Sigmoid colon (tissue), 7 donors: ENCODE data around the gene KRTAP4-7. TPM values are rescaled to one million over a fixed set of nuclear protein-coding genes. Genes with fewer than 3 reads are reported as not detected.

Experiments
- DNase-seq: peaks from one replicate; pipeline ENCODE4 v3.0.0-alpha.2; 2019
- H3K27ac ChIP-seq, 4 donors: fragments of 200-600 bp; sonication (generic); one replicate each; pipeline ENCODE4 v1.5.1; 2016 to 2019; ENCODE audit warnings: mild to moderate bottlenecking in 1 of 4
- H3K27me3 ChIP-seq, 3 donors: fragments of 200-600 bp; sonication (generic); one replicate each; pipeline ENCODE4 v1.5.1; 2019; ENCODE audit warnings: mild to moderate bottlenecking in 1 of 3
- H3K36me3 ChIP-seq, 4 donors: fragments of 200-600 bp; sonication (generic); one replicate each; pipeline ENCODE4 v1.5.1; 2016 to 2019
- H3K4me1 ChIP-seq, 4 donors: fragments of 200-600 bp; sonication (generic); one replicate each; pipeline ENCODE4 v1.5.1; 2017 to 2019
- H3K4me3 ChIP-seq, 4 donors: fragments of 200-600 bp; sonication (generic); one replicate each; pipeline ENCODE4 v1.5.1; 2017 to 2019; ENCODE audit warnings: mild to moderate bottlenecking in 2 of 4, moderate library complexity in 1 of 4
- H3K9me3 ChIP-seq, 4 donors: fragments of 200-600 bp in 3 of 4; sonication (generic) in 3 of 4; one replicate each; pipeline versions ENCODE4 v1.5.1 to v1.6.1; 2013 to 2019
- EP300 ChIP-seq, 4 donors: sonication (generic); formaldehyde crosslinking; IDR thresholded peaks; one replicate each; pipeline ENCODE4 v1.6.1; 2017; ENCODE audit warnings: antibody characterized with exemption in 4 of 4
- POLR2A ChIP-seq, 2 donors: fragments of 450-650 bp; IDR thresholded peaks; one replicate each; pipeline ENCODE4 v1.6.1; 2016; ENCODE audit warnings: antibody characterized with exemption in 2 of 2, mild to moderate bottlenecking in 2 of 2, moderate library complexity in 2 of 2
- POLR2AphosphoS5 ChIP-seq, 4 donors: sonication (generic); formaldehyde crosslinking; IDR thresholded peaks; one replicate each; pipeline ENCODE4 v1.6.1; 2017; ENCODE audit warnings: antibody characterized with exemption in 4 of 4
- WGBS, 2 donors: extraction: QIAGEN DNeasy Blood & Tissue Kit; methylation state at CpG; one replicate each; pipeline ENCODE4 v1.1.7; 2013; 5-methylcytosine and 5-hydroxymethylcytosine counted together
- intact Hi-C: fragments of 100-400 bp; cut with DNase I; formaldehyde crosslinking; loops from one replicate; pipeline ENCODE4 v1.15.1; 2023
- polyA plus RNA-seq, 3 donors: library from polyadenylated mRNA; stranded (reverse); fragments of 200-250 nt; gene quantifications; one replicate each; pipeline ENCODE4 v1.2.3, GENCODE V29; 2013
- total RNA-seq, 4 donors: library from RNA; depleted of rRNA; stranded (reverse); fragments of >200 nt; gene quantifications; one replicate each; pipeline ENCODE4 v1.1.0, GENCODE V29; 2016
- TF ChIP-seq, protein P1 (sequence below), 4 experiments: fragments of 450-650 bp in 3 of 4; fragments of 200-600 bp in 1 of 4; IDR thresholded peaks; one replicate each; pipeline ENCODE4 v1.5.1; 2016 to 2019; ENCODE audit warnings: antibody characterized with exemption in 4 of 4, mild to moderate bottlenecking in 3 of 4, moderate library complexity in 2 of 4
- donor health status: healthy with polysubstance abuse.
- donor health status: Bipolar disorder and iron deficiency.
- donor health status: healthy.

The KRTAP4-7 gene
- total and polyA plus RNA-seq, 7 donors = not detected

DNA sequence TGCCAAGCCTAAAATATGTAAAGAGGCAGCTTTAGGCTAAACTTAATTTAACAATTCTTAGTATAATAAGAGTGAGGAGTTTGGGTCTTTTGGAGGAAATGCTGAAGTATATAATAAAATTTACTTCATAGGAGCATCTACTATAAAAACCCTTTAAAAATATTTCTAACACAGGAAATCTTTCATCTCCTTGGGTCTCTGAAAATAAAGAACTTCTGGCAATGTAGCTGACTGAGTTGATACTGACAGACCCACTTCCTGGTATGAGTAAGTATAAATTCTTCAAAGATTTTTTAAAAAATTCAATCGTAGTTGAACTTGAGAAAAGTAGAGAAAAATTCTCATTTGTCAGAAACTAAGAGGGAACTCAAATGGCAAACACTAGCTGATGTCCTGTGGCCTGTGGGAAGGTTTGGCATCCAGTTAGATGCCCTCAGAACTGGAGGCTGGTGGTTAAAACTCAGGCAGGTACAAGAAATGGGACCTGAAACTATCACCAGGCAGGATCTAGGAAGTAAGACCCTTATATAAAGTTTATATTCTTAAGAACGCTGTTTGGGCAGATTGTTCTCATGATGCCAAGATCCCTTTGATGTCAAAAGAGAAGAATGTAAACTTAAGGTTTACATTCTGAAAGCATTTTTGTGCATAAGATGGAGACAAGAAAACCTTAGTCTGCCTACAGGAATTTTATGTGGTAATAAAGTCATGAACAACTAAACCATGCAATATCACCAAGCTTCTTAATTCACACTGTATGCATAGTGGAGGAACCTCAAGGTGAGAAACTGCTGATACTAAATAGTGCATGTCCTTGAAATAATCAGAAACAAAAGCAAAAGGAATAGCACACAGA lies 50.2 kb downstream of the KRTAP4-7 start:
- intact Hi-C loops = no loop called here
- 57 to 76% methylated on average over 2 of the region's 2 CpGs for WGBS, 2 donors
- H3K27ac ChIP-seq = no peak overlapping the region
- no peaks in the 10 kb centered on the region for H3K36me3 ChIP-seq
- no peak for TF ChIP-seq EP300 (IDR thresholded peaks at IDR 0.05)
- no peak for TF ChIP-seq POLR2AphosphoS5 (IDR thresholded peaks at IDR 0.05)
- TF ChIP-seq, protein P1, sequence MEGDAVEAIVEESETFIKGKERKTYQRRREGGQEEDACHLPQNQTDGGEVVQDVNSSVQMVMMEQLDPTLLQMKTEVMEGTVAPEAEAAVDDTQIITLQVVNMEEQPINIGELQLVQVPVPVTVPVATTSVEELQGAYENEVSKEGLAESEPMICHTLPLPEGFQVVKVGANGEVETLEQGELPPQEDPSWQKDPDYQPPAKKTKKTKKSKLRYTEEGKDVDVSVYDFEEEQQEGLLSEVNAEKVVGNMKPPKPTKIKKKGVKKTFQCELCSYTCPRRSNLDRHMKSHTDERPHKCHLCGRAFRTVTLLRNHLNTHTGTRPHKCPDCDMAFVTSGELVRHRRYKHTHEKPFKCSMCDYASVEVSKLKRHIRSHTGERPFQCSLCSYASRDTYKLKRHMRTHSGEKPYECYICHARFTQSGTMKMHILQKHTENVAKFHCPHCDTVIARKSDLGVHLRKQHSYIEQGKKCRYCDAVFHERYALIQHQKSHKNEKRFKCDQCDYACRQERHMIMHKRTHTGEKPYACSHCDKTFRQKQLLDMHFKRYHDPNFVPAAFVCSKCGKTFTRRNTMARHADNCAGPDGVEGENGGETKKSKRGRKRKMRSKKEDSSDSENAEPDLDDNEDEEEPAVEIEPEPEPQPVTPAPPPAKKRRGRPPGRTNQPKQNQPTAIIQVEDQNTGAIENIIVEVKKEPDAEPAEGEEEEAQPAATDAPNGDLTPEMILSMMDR (IDR thresholded peaks at IDR 0.05) = no peak
- no peak for TF ChIP-seq POLR2A (IDR thresholded peaks at IDR 0.05)
- H3K4me1 ChIP-seq = no peaks in the 10 kb centered on the region
- H3K4me3 ChIP-seq = no peak overlapping the region
- no peaks in the 10 kb centered on the region for H3K27me3 ChIP-seq
- no peaks in the 10 kb centered on the region for H3K9me3 ChIP-seq
- DNase-seq = no peak

Other genes starting within 250 kb of the KRTAP4-7 start
Only the 30 nearest of the 38 such genes appear.
- under 1 TPM in 1 of 4 donors, not detected in 3; 0.27 TPM for gene KRT23, start 146.5 kb upstream of the KRTAP4-7 start, total RNA-seq
- 1 to 10 TPM in 1 of 3 donors, under 1 TPM in 2; 0.35 to 3.7 (median 0.60) TPM for gene KRT23, start 146.5 kb upstream of the KRTAP4-7 start, polyA plus RNA-seq
- not detected for gene KRT39, start 117.2 kb upstream of the KRTAP4-7 start, total RNA-seq
- gene KRT39, start 117.2 kb upstream of the KRTAP4-7 start, polyA plus RNA-seq = under 1 TPM in 1 of 3 donors, not detected in 2; 0.07 TPM
- not detected for gene KRT40, start 99.8 kb upstream of the KRTAP4-7 start, total RNA-seq
- gene KRT40, start 99.8 kb upstream of the KRTAP4-7 start, polyA plus RNA-seq = under 1 TPM in 2 of 3 donors, not detected in 1; 0.16 to 0.60 TPM
- gene KRTAP3-3, start 90.0 kb upstream of the KRTAP4-7 start, total RNA-seq = not detected
- not detected for gene KRTAP3-3, start 90.0 kb upstream of the KRTAP4-7 start, polyA plus RNA-seq
- not detected for gene KRTAP3-2, start 84.2 kb upstream of the KRTAP4-7 start, total RNA-seq
- gene KRTAP3-2, start 84.2 kb upstream of the KRTAP4-7 start, polyA plus RNA-seq = not detected
- gene KRTAP3-1, start 75.0 kb upstream of the KRTAP4-7 start, total RNA-seq = not detected
- gene KRTAP3-1, start 75.0 kb upstream of the KRTAP4-7 start, polyA plus RNA-seq = not detected
- not detected for gene KRTAP1-5, start 56.9 kb upstream of the KRTAP4-7 start, total RNA-seq
- not detected for gene KRTAP1-5, start 56.9 kb upstream of the KRTAP4-7 start, polyA plus RNA-seq
- gene KRTAP1-4, start 54.0 kb upstream of the KRTAP4-7 start, total RNA-seq = not detected
- not detected for gene KRTAP1-4, start 54.0 kb upstream of the KRTAP4-7 start, polyA plus RNA-seq
- gene KRTAP1-3, start 49.3 kb upstream of the KRTAP4-7 start, total RNA-seq = not detected
- not detected for gene KRTAP1-3, start 49.3 kb upstream of the KRTAP4-7 start, polyA plus RNA-seq
- not detected for gene KRTAP1-1, start 42.7 kb upstream of the KRTAP4-7 start, total RNA-seq
- not detected for gene KRTAP1-1, start 42.7 kb upstream of the KRTAP4-7 start, polyA plus RNA-seq
- not detected for gene KRTAP2-1, start 36.8 kb upstream of the KRTAP4-7 start, total RNA-seq
- gene KRTAP2-1, start 36.8 kb upstream of the KRTAP4-7 start, polyA plus RNA-seq = not detected
- not detected for gene KRTAP2-2, start 28.9 kb upstream of the KRTAP4-7 start, total RNA-seq
- gene KRTAP2-2, start 28.9 kb upstream of the KRTAP4-7 start, polyA plus RNA-seq = not detected
- gene KRTAP2-3, start 24.0 kb upstream of the KRTAP4-7 start, total RNA-seq = not detected
- gene KRTAP2-3, start 24.0 kb upstream of the KRTAP4-7 start, polyA plus RNA-seq = not detected
- gene KRTAP2-4, start 18.3 kb upstream of the KRTAP4-7 start, total RNA-seq = not detected
- gene KRTAP2-4, start 18.3 kb upstream of the KRTAP4-7 start, polyA plus RNA-seq = not detected
- gene KRTAP4-8, start 14.0 kb downstream of the KRTAP4-7 start, total RNA-seq = not detected
- gene KRTAP4-8, start 14.0 kb downstream of the KRTAP4-7 start, polyA plus RNA-seq = not detected
- gene KRTAP4-16, start 18.1 kb downstream of the KRTAP4-7 start, total RNA-seq = not detected
- gene KRTAP4-16, start 18.1 kb downstream of the KRTAP4-7 start, polyA plus RNA-seq = not detected
- not detected for gene KRTAP4-9, start 21.2 kb downstream of the KRTAP4-7 start, total RNA-seq
- gene KRTAP4-9, start 21.2 kb downstream of the KRTAP4-7 start, polyA plus RNA-seq = not detected
- not detected for gene KRTAP4-11, start 34.2 kb downstream of the KRTAP4-7 start, total RNA-seq
- not detected for gene KRTAP4-11, start 34.2 kb downstream of the KRTAP4-7 start, polyA plus RNA-seq
- not detected for gene KRTAP4-12, start 40.0 kb downstream of the KRTAP4-7 start, total RNA-seq
- not detected for gene KRTAP4-12, start 40.0 kb downstream of the KRTAP4-7 start, polyA plus RNA-seq
- not detected for gene KRTAP4-6, start 56.4 kb downstream of the KRTAP4-7 start, total RNA-seq
- not detected for gene KRTAP4-6, start 56.4 kb downstream of the KRTAP4-7 start, polyA plus RNA-seq
- not detected for gene KRTAP4-5, start 65.7 kb downstream of the KRTAP4-7 start, total RNA-seq
- gene KRTAP4-5, start 65.7 kb downstream of the KRTAP4-7 start, polyA plus RNA-seq = not detected
- not detected for gene KRTAP4-4, start 76.6 kb downstream of the KRTAP4-7 start, total RNA-seq
- not detected for gene KRTAP4-4, start 76.6 kb downstream of the KRTAP4-7 start, polyA plus RNA-seq
- gene KRTAP4-3, start 84.1 kb downstream of the KRTAP4-7 start, total RNA-seq = not detected
- gene KRTAP4-3, start 84.1 kb downstream of the KRTAP4-7 start, polyA plus RNA-seq = not detected
- gene KRTAP4-2, start 94.1 kb downstream of the KRTAP4-7 start, total RNA-seq = not detected
- gene KRTAP4-2, start 94.1 kb downstream of the KRTAP4-7 start, polyA plus RNA-seq = not detected
- not detected for gene KRTAP4-1, start 100.8 kb downstream of the KRTAP4-7 start, total RNA-seq
- 1 to 10 TPM in 1 of 3 donors, not detected in 2; 1.4 TPM for gene KRTAP4-1, start 100.8 kb downstream of the KRTAP4-7 start, polyA plus RNA-seq
- gene KRTAP9-1, start 105.7 kb downstream of the KRTAP4-7 start, total RNA-seq = not detected
- gene KRTAP9-1, start 105.7 kb downstream of the KRTAP4-7 start, polyA plus RNA-seq = not detected
- not detected for gene KRTAP9-2, start 142.5 kb downstream of the KRTAP4-7 start, total RNA-seq
- not detected for gene KRTAP9-2, start 142.5 kb downstream of the KRTAP4-7 start, polyA plus RNA-seq
- not detected for gene KRTAP9-3, start 148.3 kb downstream of the KRTAP4-7 start, total RNA-seq
- not detected for gene KRTAP9-3, start 148.3 kb downstream of the KRTAP4-7 start, polyA plus RNA-seq
- not detected for gene KRTAP9-8, start 153.8 kb downstream of the KRTAP4-7 start, total RNA-seq
- gene KRTAP9-8, start 153.8 kb downstream of the KRTAP4-7 start, polyA plus RNA-seq = not detected
- gene KRTAP9-4, start 165.5 kb downstream of the KRTAP4-7 start, total RNA-seq = not detected
- not detected for gene KRTAP9-4, start 165.5 kb downstream of the KRTAP4-7 start, polyA plus RNA-seq